Measurements from ENCODE around the gene KCNAB1.

Gene KCNAB1

GRCh38 chr3:156373654-156374053 is 253.3 kb downstream of the KCNAB1 start:
- DNase-seq (ENCODE audit: low spot score): no peak

DNA sequence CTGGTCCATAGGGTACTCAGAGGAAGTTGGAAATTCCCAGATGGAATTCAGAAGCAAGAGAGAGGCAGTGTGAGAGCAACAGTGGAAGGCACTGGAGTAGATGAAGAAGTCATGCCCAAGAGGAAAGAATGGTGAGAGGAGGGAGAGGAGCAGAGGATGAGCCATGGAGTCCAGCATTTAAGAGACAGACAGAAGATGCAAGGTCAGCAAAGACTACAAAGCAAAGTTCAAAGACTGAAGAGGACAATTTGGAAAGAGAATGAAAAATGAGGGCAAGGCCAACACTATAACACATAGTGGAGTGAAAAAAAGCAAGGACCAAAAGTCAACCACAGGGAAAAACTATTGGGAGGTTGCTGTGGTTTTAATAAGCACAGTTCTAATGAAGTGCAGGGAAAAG is 255.8 kb downstream of the KCNAB1 start:
- no peak for DNase-seq (ENCODE audit: low spot score)

- no peak for DNase-seq (ENCODE audit: low spot score)
Observed at GRCh38 chr3:156377266-156377665, 256.9 kb downstream of the KCNAB1 start.

DNA sequence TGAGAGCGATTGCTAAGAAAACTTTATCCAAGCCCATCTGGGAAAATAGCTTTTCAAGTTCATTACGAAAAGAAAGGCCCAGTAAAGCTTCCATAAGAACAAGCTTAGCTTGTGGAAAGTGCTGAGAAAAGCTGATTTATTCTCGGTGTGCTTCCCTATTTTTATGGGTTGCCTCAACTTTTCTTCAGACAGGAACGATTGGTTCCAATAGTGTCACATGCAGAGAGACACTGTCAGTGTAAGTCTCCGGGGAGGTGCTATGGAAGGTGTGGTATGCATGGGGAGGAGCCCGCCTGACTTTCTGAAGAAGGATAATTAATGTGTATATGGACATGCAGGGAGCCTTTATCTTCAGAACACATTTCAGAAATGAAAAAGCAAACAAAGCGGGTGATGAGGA is 257.3 kb downstream of the KCNAB1 start:
- no peak for DNase-seq (ENCODE audit: low spot score)

DNA sequence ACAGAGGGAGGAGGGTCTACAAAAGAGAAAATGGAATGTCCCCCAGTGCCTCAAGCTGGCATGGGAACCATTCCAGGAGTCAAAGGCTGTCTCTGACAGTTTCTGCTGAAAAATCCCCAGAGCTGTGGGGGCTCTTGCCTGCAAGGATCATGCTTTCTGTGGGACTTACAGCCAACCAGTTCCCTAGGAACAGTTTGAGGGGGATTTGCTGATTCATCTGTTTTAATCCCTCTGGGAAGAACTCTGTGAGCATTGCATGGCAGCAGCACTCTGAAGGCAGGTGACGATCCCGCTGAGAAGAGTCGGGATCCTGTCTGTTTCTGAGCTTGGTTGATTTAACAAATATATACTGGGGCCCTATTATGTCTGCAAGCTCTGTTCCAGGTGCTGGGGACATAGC is 258.5 kb downstream of the KCNAB1 start:
- DNase-seq (ENCODE audit: low spot score): no peak

DNA sequence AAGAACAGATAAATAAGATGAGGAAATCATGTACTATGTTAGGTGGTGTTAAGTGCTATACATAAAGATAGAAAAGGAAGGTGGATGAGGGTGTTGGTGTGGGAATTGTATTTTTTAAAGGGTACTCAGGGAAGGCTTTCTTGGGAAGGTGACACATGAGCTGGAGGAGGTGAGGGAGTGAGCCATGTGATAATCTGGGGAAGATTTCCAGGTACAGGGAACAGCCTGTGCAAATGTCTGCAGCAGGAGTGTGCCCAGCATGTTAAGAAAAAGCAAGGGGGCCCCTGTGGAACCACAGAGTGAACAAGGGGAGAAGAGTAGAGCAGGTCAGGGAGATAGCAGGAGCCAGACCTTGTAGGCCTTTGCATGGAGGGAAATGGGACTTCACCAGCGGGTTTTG is 258.9 kb downstream of the KCNAB1 start:
- no peak for DNase-seq (ENCODE audit: low spot score)

DNA sequence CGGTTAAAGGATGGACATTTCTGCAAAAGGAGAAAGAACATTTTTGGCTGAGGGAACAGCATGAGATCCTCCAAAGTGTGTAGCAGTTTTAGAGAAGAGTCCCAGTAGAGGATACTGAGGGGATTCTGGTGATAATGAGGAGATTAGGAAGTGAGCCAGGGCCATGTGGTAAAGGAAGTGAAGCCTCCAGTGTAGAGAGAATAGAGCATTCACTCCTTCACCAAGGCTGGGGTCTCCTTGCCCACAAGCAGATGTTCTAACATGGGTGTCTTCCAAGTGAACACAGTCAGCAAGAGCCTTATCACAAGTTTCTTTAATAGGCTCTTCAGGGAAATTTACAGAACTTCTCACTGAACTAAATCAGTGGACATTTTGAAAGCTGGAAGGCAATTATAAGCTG is 260.9 kb downstream of the KCNAB1 start:
- DNase-seq (ENCODE audit: low spot score): no peak

- DNase-seq (ENCODE audit: low spot score): peak; percentile 53
Observed at GRCh38 chr3:156382458-156383346, 262.3 kb downstream of the KCNAB1 start.

GRCh38 chr3:156383441-156384025 is 263.2 kb downstream of the KCNAB1 start:
- DNase-seq (ENCODE audit: low spot score): no peak

GRCh38 chr3:156388497-156389448 is 268.4 kb downstream of the KCNAB1 start:
- peak; percentile 57 for DNase-seq (ENCODE audit: low spot score)

DNA sequence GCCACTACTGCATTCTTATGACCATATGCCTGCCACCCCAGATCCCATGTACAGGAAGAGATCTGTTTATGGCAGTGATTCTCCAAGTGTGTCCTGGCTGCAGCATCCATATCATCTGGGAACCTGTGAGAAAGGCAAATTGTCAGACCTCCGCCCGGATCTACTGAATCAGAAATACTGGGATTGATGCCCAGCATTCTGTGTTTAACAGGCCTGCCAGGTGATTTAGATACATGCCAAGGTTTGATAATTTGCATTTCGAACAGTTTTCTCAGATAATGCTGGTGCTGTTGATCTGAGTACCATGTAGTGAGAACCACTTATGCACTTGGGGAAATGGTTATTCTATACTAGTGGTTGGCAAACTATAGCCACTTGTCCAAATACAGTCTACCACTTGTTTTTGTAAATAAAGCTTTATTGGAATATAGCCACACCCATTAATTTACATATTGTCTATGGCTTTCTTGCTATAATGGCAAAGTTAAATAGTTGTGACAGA is 269.1 kb downstream of the KCNAB1 start:
- no peak for DNase-seq (ENCODE audit: low spot score)

DNA sequence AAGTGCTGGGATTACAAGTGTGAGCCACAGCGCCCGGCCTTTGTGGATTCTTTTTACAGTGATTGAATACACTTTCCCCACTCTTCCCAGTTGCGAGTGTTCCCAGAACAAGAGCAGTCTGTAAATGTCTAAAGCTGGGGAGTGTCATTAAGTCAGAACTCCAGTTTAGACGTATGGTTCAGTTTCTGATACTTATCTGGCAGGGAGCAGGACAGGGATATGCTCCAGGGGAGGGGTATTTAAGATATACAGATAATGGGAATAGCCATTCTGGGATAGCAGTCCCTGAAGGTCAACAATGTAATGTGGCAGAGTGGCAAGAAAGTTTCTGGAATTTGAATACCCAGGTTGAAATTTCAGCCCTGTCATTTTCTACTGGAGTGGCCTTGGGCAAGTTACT is 270.5 kb downstream of the KCNAB1 start:
- DNase-seq (ENCODE audit: low spot score): no peak

DNA sequence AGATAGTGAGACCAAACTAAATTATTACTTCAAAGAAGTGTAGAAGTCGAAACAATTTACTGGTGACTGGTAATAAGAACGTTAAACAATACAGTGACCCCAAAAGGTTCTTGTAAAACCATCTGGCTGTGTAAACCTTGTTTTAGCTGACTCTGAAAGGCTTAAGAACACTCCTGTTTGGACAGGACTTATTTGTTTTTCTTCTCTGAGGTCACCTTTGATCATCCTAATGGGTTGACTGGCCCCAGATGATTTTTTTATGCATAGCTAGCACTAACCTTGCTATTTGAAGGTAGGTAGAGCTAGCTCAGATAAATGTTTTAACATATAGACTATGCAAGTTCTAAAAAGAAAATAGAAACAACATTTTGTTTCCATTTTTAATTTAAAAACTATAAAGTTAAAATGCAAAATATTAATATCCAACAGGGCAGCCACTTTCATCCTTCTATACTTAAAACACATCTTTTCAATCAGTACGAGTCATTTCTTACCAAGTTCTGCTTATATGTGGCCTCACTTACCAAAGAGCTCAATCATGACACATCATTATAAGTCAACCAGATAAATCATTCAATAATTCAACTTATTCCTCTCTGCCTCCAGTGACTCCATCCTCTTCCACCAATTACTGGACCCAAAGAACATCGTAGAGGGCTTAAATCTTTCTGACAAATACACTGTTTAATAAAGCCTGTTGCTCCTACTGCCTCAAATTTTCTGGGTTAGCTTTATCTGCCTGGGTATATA is 275.8 kb downstream of the KCNAB1 start:
- no peak for DNase-seq (ENCODE audit: low spot score)

GRCh38 chr3:156396851-156397250 is 276.5 kb downstream of the KCNAB1 start:
- DNase-seq (ENCODE audit: low spot score): no peak

DNA sequence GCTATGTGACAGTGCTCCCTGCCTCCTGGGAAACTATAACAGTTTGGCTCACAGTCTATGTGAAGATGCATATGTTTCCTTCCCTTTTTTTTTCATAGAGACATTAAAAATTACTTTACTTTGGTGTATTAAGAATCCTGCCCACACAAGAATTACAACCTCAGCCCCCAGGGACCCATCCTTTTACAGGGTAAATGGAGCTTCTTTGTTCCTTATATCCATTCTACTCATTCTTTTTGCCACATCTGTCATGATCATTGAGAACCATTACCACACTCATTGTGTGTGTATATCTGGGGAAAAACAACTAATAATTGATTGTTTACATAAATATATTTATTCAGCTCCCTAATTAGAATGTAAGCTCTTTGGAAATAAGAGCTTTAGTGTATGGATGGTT is 277.2 kb downstream of the KCNAB1 start:
- DNase-seq (ENCODE audit: low spot score): no peak

DNA sequence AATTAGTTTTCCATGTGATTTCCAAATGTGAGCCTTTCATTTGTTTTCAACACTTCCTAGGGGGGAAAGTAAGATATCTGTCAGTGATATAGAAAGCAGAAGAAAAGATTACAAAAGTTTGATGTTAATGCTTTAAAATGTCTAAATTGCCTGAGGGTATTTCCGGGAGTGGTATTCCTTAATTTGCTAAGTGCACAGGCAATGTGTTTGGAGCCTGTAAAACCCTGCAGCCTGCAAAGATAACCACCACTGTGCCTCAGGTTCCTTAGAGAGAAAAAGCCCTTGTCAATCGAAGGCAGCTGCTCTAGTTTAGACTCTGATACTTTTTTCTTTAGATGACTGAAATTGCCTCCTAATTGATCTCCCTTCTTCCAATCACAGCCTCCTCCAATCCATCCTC is 279.7 kb downstream of the KCNAB1 start:
- no peak for DNase-seq (ENCODE audit: low spot score)

DNA sequence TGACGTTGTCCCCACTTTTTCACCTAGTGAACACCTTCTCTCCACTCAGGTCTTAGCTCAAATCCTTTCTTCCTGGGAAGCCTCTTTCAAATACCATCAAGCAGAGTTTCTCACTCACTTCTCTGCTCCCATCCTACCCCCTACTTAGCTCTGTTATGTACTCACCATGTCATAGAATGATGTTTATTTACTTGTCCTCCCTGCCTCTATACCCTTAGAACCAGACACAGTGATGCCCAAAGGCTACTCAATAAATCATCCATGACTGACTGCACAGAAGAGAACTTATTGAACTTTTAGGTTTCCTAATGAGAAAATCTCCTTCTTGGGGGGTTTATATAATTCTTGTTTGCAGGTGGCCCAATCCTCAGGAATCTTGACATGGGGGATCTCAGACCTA is 280.4 kb downstream of the KCNAB1 start:
- DNase-seq (ENCODE audit: low spot score): no peak

DNA sequence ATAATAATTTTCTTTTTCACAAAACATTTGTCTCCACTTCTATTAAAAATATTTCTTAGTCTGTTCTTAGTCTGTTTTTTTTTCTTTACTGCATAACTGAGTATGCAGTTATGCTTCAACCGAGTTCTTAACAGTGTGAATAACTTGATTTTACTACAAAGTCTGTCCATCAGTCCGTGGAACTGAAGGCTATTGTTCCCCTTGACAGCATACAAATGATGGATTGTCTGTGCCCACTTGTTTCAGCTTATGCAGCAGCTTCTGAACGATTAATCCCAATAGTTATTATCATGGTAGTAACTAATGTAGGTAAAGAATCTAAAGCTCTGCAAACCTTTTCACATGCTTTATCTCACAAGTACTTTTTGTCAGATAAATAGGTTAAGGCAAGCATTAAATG is 283.8 kb downstream of the KCNAB1 start:
- no peak for DNase-seq (ENCODE audit: low spot score)

GRCh38 chr3:156406393-156406792 is 286.0 kb downstream of the KCNAB1 start:
- no peak for DNase-seq (ENCODE audit: low spot score)

- no peak for DNase-seq (ENCODE audit: low spot score)
Observed at GRCh38 chr3:156407617-156408225, 287.3 kb downstream of the KCNAB1 start.

DNA sequence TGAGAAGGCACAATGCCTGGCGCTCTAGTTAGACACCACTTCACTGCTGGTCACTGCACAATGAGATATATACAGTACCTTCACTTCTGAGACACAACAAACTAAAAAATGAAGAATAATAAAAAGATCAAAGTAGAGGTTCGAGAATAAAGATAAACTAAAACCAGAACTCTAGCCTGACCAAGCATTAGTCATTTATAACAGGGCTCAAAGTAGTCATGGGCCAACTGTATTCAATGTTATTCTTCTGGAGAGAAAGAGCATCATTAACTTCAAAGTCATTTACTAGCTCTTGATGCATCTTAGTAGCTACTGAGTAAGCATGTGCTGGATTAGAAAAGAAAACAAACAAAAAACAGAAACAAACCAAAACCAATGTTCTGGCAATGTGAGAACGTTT is 289.3 kb downstream of the KCNAB1 start:
- no peak for DNase-seq (ENCODE audit: low spot score)

Measured in hepatic stellate cell (primary cell).